BLaER1 (cell line): ENCODE measurements around the gene RADX.

ENCODE experiments used
- H3K27ac ChIP-seq: shearing (Covaris generic); formaldehyde crosslinking; 2 replicates; pipeline ENCODE4 v1.8.1; 2022
- H3K27me3 ChIP-seq: shearing (Covaris generic); formaldehyde crosslinking; 2 replicates; pipeline ENCODE4 v1.8.1; 2022
- H3K36me3 ChIP-seq: shearing (Covaris generic); formaldehyde crosslinking; 2 replicates; pipeline ENCODE4 v1.8.1; 2022
- H3K4me1 ChIP-seq: shearing (Covaris generic); formaldehyde crosslinking; 2 replicates; pipeline ENCODE4 v1.8.1; 2022
- H3K4me2 ChIP-seq: shearing (Covaris generic); formaldehyde crosslinking; 2 replicates; pipeline ENCODE4 v1.8.1; 2022
- H3K4me3 ChIP-seq: shearing (Covaris generic); formaldehyde crosslinking; 2 replicates; pipeline ENCODE4 v1.8.1; 2022
- H3K9ac ChIP-seq: shearing (Covaris generic); formaldehyde crosslinking; 2 replicates; pipeline ENCODE4 v1.8.1; 2022
- H3K9me3 ChIP-seq: shearing (Covaris generic); formaldehyde crosslinking; 2 replicates; pipeline ENCODE4 v1.8.1; 2022
- H4K20me1 ChIP-seq: shearing (Covaris generic); formaldehyde crosslinking; 2 replicates; pipeline ENCODE4 v1.8.1; 2022
- Cebpa-rat ChIP-seq: shearing (Covaris generic); IDR thresholded peaks from 2 replicates; pipeline ENCODE4 v1.8.1; 2022

Gene RADX

GRCh38 chrX:106672527-106672926 is 60.7 kb downstream of the RADX start:
- H3K27ac ChIP-seq: no peak overlapping the region

GRCh38 chrX:106680716-106681115 is 68.9 kb downstream of the RADX start:
- H3K36me3 ChIP-seq: no peaks in the 10 kb centered on the region
- TF ChIP-seq Cebpa-rat: no peak
- H3K9ac ChIP-seq: no peak overlapping the region
- H3K27me3 ChIP-seq: peaks cover 93% of the 10 kb centered on the region
- no peaks in the 10 kb centered on the region for H4K20me1 ChIP-seq
- no peak overlapping the region for H3K27ac ChIP-seq
- H3K4me1 ChIP-seq: no peaks in the 10 kb centered on the region
- no peak overlapping the region for H3K4me2 ChIP-seq
- H3K9me3 ChIP-seq: no peaks in the 10 kb centered on the region
- no peak overlapping the region for H3K4me3 ChIP-seq

More at GRCh38 chrX:106672527-106672926, 60.7 kb downstream of the RADX start:
- Histone ChIP-seq H3K36me3 (0 out of 2 replicates have a peak, but pooled peaks cover 12% of the 10 kb centered on the region), H3K9ac (no peak overlapping the region), H3K4me1 (no peaks in the 10 kb centered on the region), H3K9me3 (no peaks in the 10 kb centered on the region), H4K20me1 (no peaks in the 10 kb centered on the region), H3K27me3 (peaks cover 85% of the 10 kb centered on the region), H3K4me3 (no peak overlapping the region), H3K4me2 (no peak overlapping the region)
- TF ChIP-seq Cebpa-rat: no peak

- no peaks in the 10 kb centered on the region for H3K9me3 ChIP-seq
- no peak overlapping the region for H3K4me2 ChIP-seq
- H3K4me1 ChIP-seq: no peaks in the 10 kb centered on the region
- no peak overlapping the region for H3K4me3 ChIP-seq
- H3K36me3 ChIP-seq: no peaks in the 10 kb centered on the region
- no peak for TF ChIP-seq Cebpa-rat
- H3K27ac ChIP-seq: no peak overlapping the region
- peaks cover 93% of the 10 kb centered on the region for H3K27me3 ChIP-seq
- no peak overlapping the region for H3K9ac ChIP-seq
- no peaks in the 10 kb centered on the region for H4K20me1 ChIP-seq
These were observed 72.4 kb downstream of the RADX start for GRCh38 chrX:106684207-106684606.

- Histone ChIP-seq H3K27ac (no peak overlapping the region), H3K27me3 (peaks cover 87% of the 10 kb centered on the region), H4K20me1 (no peaks in the 10 kb centered on the region; the same call in 1 of the 2 replicates), H3K4me1 (no peaks in the 10 kb centered on the region), H3K9me3 (no peaks in the 10 kb centered on the region), H3K36me3 (no peaks in the 10 kb centered on the region), H3K4me3 (no peak overlapping the region), H3K9ac (no peak overlapping the region), H3K4me2 (no peak overlapping the region)
- TF ChIP-seq Cebpa-rat: no peak
These were observed 80.8 kb downstream of the RADX start for GRCh38 chrX:106692425-106693065.

- no peak overlapping the region for H3K9ac ChIP-seq
- no peak overlapping the region for H3K4me3 ChIP-seq
- no peaks in the 10 kb centered on the region for H3K36me3 ChIP-seq
- no peak overlapping the region for H3K27ac ChIP-seq
- peaks cover 75% of the 10 kb centered on the region for H3K27me3 ChIP-seq
- H3K9me3 ChIP-seq: no peaks in the 10 kb centered on the region
- H3K4me1 ChIP-seq: no peaks in the 10 kb centered on the region
- H4K20me1 ChIP-seq: no peaks in the 10 kb centered on the region; the same call in 1 of the 2 replicates
- no peak overlapping the region for H3K4me2 ChIP-seq
- no peak for TF ChIP-seq Cebpa-rat
These were observed 84.7 kb downstream of the RADX start for GRCh38 chrX:106696502-106696901.

- Histone ChIP-seq H3K4me2 (no peak overlapping the region), H3K27me3 (peaks cover 76% of the 10 kb centered on the region)
These were observed 86.9 kb downstream of the RADX start for GRCh38 chrX:106698693-106699092.

GRCh38 chrX:106702636-106703035 is 90.9 kb downstream of the RADX start:
- Histone ChIP-seq H3K4me2 (no peak overlapping the region), H3K9ac (no peak overlapping the region), H4K20me1 (no peaks in the 10 kb centered on the region), H3K36me3 (no peaks in the 10 kb centered on the region), H3K4me1 (no peaks in the 10 kb centered on the region), H3K27me3 (peaks cover 65% of the 10 kb centered on the region), H3K4me3 (no peak overlapping the region), H3K27ac (no peak overlapping the region), H3K9me3 (no peaks in the 10 kb centered on the region)
- TF ChIP-seq Cebpa-rat: no peak

More at GRCh38 chrX:106698693-106699092, 86.9 kb downstream of the RADX start:
- H4K20me1 ChIP-seq: no peaks in the 10 kb centered on the region
- H3K4me3 ChIP-seq: no peak overlapping the region
- H3K9me3 ChIP-seq: no peaks in the 10 kb centered on the region
- no peaks in the 10 kb centered on the region for H3K36me3 ChIP-seq
- no peak for TF ChIP-seq Cebpa-rat
- no peak overlapping the region for H3K9ac ChIP-seq
- no peak overlapping the region for H3K27ac ChIP-seq
- no peaks in the 10 kb centered on the region for H3K4me1 ChIP-seq

GRCh38 chrX:106706466-106706865 is 94.7 kb downstream of the RADX start:
- H3K4me1 ChIP-seq: 0 out of 2 replicates have a peak, but pooled peaks cover 5% of the 10 kb centered on the region

GRCh38 chrX:106707771-106708454 is 96.1 kb downstream of the RADX start:
- Histone ChIP-seq H3K27ac (no peak overlapping the region), H3K4me3 (no peak overlapping the region), H3K9ac (no peak overlapping the region), H3K4me2 (no peak overlapping the region), H3K9me3 (no peaks in the 10 kb centered on the region), H4K20me1 (no peaks in the 10 kb centered on the region), H3K36me3 (no peaks in the 10 kb centered on the region), H3K27me3 (peaks cover 69% of the 10 kb centered on the region), H3K4me1 (0 out of 2 replicates have a peak, but pooled peaks cover 5% of the 10 kb centered on the region)
- no peak for TF ChIP-seq Cebpa-rat

More at GRCh38 chrX:106706466-106706865, 94.7 kb downstream of the RADX start:
- H3K27me3 ChIP-seq: peaks cover 64% of the 10 kb centered on the region
- no peak overlapping the region for H3K4me3 ChIP-seq
- no peaks in the 10 kb centered on the region for H3K9me3 ChIP-seq
- H3K36me3 ChIP-seq: no peaks in the 10 kb centered on the region
- no peak overlapping the region for H3K9ac ChIP-seq
- H3K4me2 ChIP-seq: no peak overlapping the region
- no peaks in the 10 kb centered on the region for H4K20me1 ChIP-seq
- no peak for TF ChIP-seq Cebpa-rat
- no peak overlapping the region for H3K27ac ChIP-seq

GRCh38 chrX:106710771-106711170 is 99.0 kb downstream of the RADX start:
- H3K4me2 ChIP-seq: peak overlapping the region; percentile 7; the same call in 1 of the 2 replicates
- H3K4me1 ChIP-seq: 0 out of 2 replicates have a peak, but pooled peaks cover 5% of the 10 kb centered on the region
- H3K4me3 ChIP-seq: no peak overlapping the region
- H4K20me1 ChIP-seq: no peaks in the 10 kb centered on the region
- no peak overlapping the region for H3K9ac ChIP-seq
- H3K27ac ChIP-seq: no peak overlapping the region
- no peak for TF ChIP-seq Cebpa-rat
- H3K36me3 ChIP-seq: no peaks in the 10 kb centered on the region
- H3K27me3 ChIP-seq: peaks cover 67% of the 10 kb centered on the region
- no peaks in the 10 kb centered on the region for H3K9me3 ChIP-seq
